ENCODE results near the gene WDR4. TPM values are rescaled to one million over a fixed set of nuclear protein-coding genes. Genes with fewer than 3 reads are reported as not detected.
A peak's percentile ranks its signal among the peaks of the same experiment; 100 is the strongest.

Gene WDR4
- total RNA-seq, 1 experiment from 2014 or later: 55.3 TPM

DNA sequence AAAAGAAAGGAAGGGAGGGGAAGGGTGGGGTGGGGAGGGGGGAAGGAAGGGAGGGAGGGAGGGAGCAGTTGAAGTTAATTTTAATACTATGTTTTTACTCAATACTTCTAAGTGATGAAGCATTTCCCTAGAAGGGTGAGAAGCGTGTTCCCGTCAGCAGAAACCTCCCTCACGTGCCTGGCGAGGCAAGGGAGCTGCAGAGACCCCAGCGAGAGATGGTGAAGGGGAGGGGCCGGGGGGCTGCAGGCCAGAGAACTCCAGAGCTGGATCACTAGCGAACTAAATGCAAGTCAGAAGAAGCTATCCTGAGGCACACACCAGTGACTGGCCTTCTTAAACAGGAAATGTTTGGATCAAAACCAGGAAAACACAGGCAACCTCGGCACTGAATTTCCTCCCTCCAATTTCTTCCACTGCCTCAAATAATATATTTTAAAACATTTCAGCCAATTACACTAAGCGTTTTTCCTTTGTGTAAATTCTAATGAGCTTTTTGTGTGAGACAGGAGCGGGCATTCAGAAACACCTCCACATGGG is 18.0 kb downstream of the WDR4 start:
- Histone ChIP-seq H3K9me3 (ENCODE audit: low read depth, low read length, poor library complexity, severe bottlenecking) (no peaks in the 10 kb centered on the region), H3K27ac (ENCODE audit: low read depth, low read length, poor library complexity, severe bottlenecking) (peak overlapping the region; percentile 42), H3K36me3 (ENCODE audit: insufficient read depth, low read length, poor library complexity, severe bottlenecking) (peaks cover 64% of the 10 kb centered on the region), H3K4me3 (ENCODE audit: low read depth, low read length, poor library complexity, severe bottlenecking) (no peak overlapping the region), H3K27me3 (replicated peaks; ENCODE audit: insufficient read depth, low read depth, low read length, poor library complexity) (no peaks in the 10 kb centered on the region), H3K4me1 (ENCODE audit: insufficient read depth, low read length, poor library complexity, severe bottlenecking) (peaks cover 11% of the 10 kb centered on the region)
- ChIA-PET POLR2A (ENCODE audit: low non-redundant PET) (no interaction called here), CTCF (interaction anchor here (1.2 kb wide), 1 partner anchor 268 kb away, joined by 4 read pairs; no protein-coding TSS in a partner anchor)
- intact Hi-C loops (cut with micrococcal nuclease; ENCODE audit: unreplicated experiment): no loop called here
- no TSS peak for BruUV-seq (replicated peaks)
- no peak for DNase-seq (ENCODE audit: low spot score)
- no peak for TF ChIP-seq EZH2 (IDR thresholded peaks at IDR 0.05; ENCODE audit: borderline replicate concordance, low read depth, low read length, poor library complexity, severe bottlenecking)
- TF ChIP-seq, protein P1, sequence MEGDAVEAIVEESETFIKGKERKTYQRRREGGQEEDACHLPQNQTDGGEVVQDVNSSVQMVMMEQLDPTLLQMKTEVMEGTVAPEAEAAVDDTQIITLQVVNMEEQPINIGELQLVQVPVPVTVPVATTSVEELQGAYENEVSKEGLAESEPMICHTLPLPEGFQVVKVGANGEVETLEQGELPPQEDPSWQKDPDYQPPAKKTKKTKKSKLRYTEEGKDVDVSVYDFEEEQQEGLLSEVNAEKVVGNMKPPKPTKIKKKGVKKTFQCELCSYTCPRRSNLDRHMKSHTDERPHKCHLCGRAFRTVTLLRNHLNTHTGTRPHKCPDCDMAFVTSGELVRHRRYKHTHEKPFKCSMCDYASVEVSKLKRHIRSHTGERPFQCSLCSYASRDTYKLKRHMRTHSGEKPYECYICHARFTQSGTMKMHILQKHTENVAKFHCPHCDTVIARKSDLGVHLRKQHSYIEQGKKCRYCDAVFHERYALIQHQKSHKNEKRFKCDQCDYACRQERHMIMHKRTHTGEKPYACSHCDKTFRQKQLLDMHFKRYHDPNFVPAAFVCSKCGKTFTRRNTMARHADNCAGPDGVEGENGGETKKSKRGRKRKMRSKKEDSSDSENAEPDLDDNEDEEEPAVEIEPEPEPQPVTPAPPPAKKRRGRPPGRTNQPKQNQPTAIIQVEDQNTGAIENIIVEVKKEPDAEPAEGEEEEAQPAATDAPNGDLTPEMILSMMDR (conservative IDR thresholded peaks at IDR 0.05; ENCODE audit: low read depth, low read length): no peak

DNA sequence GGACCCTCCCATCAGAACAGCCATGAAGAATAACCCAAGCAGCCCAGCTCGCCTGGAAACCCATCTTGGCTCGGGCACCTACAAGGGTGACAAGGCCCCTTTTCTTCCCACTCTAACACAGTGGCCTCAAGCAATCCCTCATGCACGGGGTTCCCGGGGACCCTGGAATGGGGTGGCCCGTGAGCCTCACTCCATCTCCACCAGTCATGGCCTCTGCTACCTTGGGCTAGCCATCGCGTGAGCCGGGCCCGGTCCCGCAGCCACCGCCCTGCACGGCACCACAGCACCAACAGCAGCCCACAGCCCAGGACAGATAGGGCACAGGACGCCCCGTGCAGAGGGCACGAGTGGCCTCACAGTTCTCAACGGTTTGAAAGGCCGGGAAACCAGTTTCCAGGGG is 19.0 kb downstream of the WDR4 start:
- Histone ChIP-seq H3K27ac (ENCODE audit: low read depth, low read length, poor library complexity, severe bottlenecking) (no peak overlapping the region), H3K9me3 (ENCODE audit: low read depth, low read length, poor library complexity, severe bottlenecking) (no peaks in the 10 kb centered on the region), H3K4me1 (ENCODE audit: insufficient read depth, low read length, poor library complexity, severe bottlenecking) (peaks cover 11% of the 10 kb centered on the region), H3K4me3 (ENCODE audit: low read depth, low read length, poor library complexity, severe bottlenecking) (no peak overlapping the region), H3K36me3 (ENCODE audit: insufficient read depth, low read length, poor library complexity, severe bottlenecking) (peaks cover 68% of the 10 kb centered on the region), H3K27me3 (replicated peaks; ENCODE audit: insufficient read depth, low read depth, low read length, poor library complexity) (no peaks in the 10 kb centered on the region)
- CTCF ChIA-PET: no interaction called here
- intact Hi-C loops (cut with micrococcal nuclease; ENCODE audit: unreplicated experiment): no loop called here
- no TSS peak for BruUV-seq (replicated peaks)
- no peak for TF ChIP-seq EZH2 (IDR thresholded peaks at IDR 0.05; ENCODE audit: borderline replicate concordance, low read depth, low read length, poor library complexity, severe bottlenecking)
- TF ChIP-seq, protein P1 (conservative IDR thresholded peaks at IDR 0.05; ENCODE audit: low read depth, low read length): no peak
- POLR2A ChIA-PET (ENCODE audit: low non-redundant PET): no interaction called here
- DNase-seq (ENCODE audit: low spot score): no peak

DNA sequence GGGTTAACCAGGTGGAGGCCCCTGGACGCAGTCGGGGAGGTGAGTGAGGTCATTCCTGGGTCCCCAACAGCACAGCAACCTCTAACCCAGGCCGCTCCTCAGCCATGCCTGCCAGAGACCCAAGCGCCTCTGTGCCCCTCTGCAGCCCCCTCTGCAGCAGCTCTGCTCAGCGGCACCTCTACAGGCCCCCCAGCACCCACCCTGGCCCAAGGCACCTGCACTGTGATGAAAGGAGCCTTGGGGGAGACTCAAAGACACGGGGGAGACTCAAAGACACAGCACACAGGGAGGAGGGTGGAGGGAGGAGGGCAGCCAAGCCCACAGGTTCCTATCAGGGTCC is 19.5 kb downstream of the WDR4 start:
- H3K27me3 ChIP-seq (replicated peaks; ENCODE audit: insufficient read depth, low read depth, low read length, poor library complexity): no peaks in the 10 kb centered on the region
- DNase-seq (ENCODE audit: low spot score): no peak
- BruUV-seq (replicated peaks): no TSS peak
- intact Hi-C loops (cut with micrococcal nuclease; ENCODE audit: unreplicated experiment): no loop called here
- H3K4me1 ChIP-seq (ENCODE audit: insufficient read depth, low read length, poor library complexity, severe bottlenecking): peaks cover 11% of the 10 kb centered on the region
- H3K9me3 ChIP-seq (ENCODE audit: low read depth, low read length, poor library complexity, severe bottlenecking): no peaks in the 10 kb centered on the region
- H3K36me3 ChIP-seq (ENCODE audit: insufficient read depth, low read length, poor library complexity, severe bottlenecking): peaks cover 73% of the 10 kb centered on the region
- H3K4me3 ChIP-seq (ENCODE audit: low read depth, low read length, poor library complexity, severe bottlenecking): no peak overlapping the region
- ChIA-PET POLR2A (ENCODE audit: low non-redundant PET) (no interaction called here), CTCF (no interaction called here)
- no peak for TF ChIP-seq EZH2 (IDR thresholded peaks at IDR 0.05; ENCODE audit: borderline replicate concordance, low read depth, low read length, poor library complexity, severe bottlenecking)
- TF ChIP-seq, protein P1 (conservative IDR thresholded peaks at IDR 0.05; ENCODE audit: low read depth, low read length): no peak
- no peak overlapping the region for H3K27ac ChIP-seq (ENCODE audit: low read depth, low read length, poor library complexity, severe bottlenecking)
